ENCODE data around the gene TFDP3. TPM values are rescaled to one million over a fixed set of nuclear protein-coding genes. Genes with fewer than 3 reads are reported as not detected.

Gene TFDP3
- total RNA-seq, 1 experiment from 2014 or later = not detected

GRCh38 chrX:133246921-133247320, 28.8 kb upstream of the TFDP3 start:
- H3K27ac ChIP-seq (ENCODE audit: low read length) = no peak overlapping the region
- no peak for ATAC-seq
- ChIA-PET CTCF (no interaction called here), POLR2A (no interaction called here)
- TF ChIP-seq REST (IDR thresholded peaks at IDR 0.05; ENCODE audit: insufficient read depth in 1 of 2, low read depth in 2 of 2, low read length in 1 of 2) = no peak
- TF ChIP-seq SIN3A (IDR thresholded peaks at IDR 0.05; ENCODE audit: borderline replicate concordance, insufficient read depth, low read depth, low read length) = no peak
- no peak for TF ChIP-seq TCF7L2 (IDR thresholded peaks at IDR 0.05; ENCODE audit: low read depth, low read length)
- no peak for TF ChIP-seq POLR2AphosphoS5 (IDR thresholded peaks at IDR 0.05; ENCODE audit: low read depth, low read length)
- no peak for TF ChIP-seq CTCF (IDR thresholded peaks at IDR 0.05)
- no peak overlapping the region for H3K4me3 ChIP-seq (ENCODE audit: low read depth in 2 of 2, low read length in 2 of 2)
- H3K9me3 ChIP-seq (ENCODE audit: control insufficient read depth, insufficient read depth, low read depth, low read length) = 0 out of 2 replicates have a peak, but pooled peaks cover 4% of the 10 kb centered on the region
- DNase-seq (ENCODE audit: low read depth, low spot score) = no peak
- intact Hi-C loops (cut with micrococcal nuclease; ENCODE audit: unreplicated experiment) = no loop called here
- H3K27me3 ChIP-seq (ENCODE audit: control insufficient read depth, insufficient read depth, low read length) = no peaks in the 10 kb centered on the region
- H3K4me1 ChIP-seq (ENCODE audit: control insufficient read depth, insufficient read depth, low read length) = no peaks in the 10 kb centered on the region
- in situ Hi-C loops (cut with HindIII; ENCODE audit: low pct_unique_long_range_greater_than_20kb, low sequenced_read_pairs) = no loop called here
- BruUV-seq (replicated peaks) = no TSS peak
- no peaks in the 10 kb centered on the region for H3K36me3 ChIP-seq (ENCODE audit: control insufficient read depth, insufficient read depth, low read length)

GRCh38 chrX:133235830-133236229, 17.7 kb upstream of the TFDP3 start:
- DNase-seq (ENCODE audit: low read depth, low spot score) = no peak
- no peak for ATAC-seq
- intact Hi-C loops (cut with micrococcal nuclease; ENCODE audit: unreplicated experiment) (no loop called here), in situ Hi-C loops (cut with HindIII; ENCODE audit: low pct_unique_long_range_greater_than_20kb, low sequenced_read_pairs) (no loop called here)
- Histone ChIP-seq H3K4me3 (ENCODE audit: low read depth in 2 of 2, low read length in 2 of 2) (no peak overlapping the region), H3K9me3 (ENCODE audit: control insufficient read depth, insufficient read depth, low read depth, low read length) (no peaks in the 10 kb centered on the region), H3K27me3 (ENCODE audit: control insufficient read depth, insufficient read depth, low read length) (no peaks in the 10 kb centered on the region), H3K4me1 (ENCODE audit: control insufficient read depth, insufficient read depth, low read length) (no peaks in the 10 kb centered on the region), H3K36me3 (ENCODE audit: control insufficient read depth, insufficient read depth, low read length) (no peaks in the 10 kb centered on the region), H3K27ac (ENCODE audit: low read length) (no peak overlapping the region)
- ChIA-PET POLR2A (interaction anchor here (0.7 kb wide), 1 partner anchor 1016 kb away, joined by 3 read pairs; no protein-coding TSS in a partner anchor), CTCF (no interaction called here)
- TF ChIP-seq SIN3A (IDR thresholded peaks at IDR 0.05; ENCODE audit: borderline replicate concordance, insufficient read depth, low read depth, low read length) = no peak
- no peak for TF ChIP-seq REST (IDR thresholded peaks at IDR 0.05; ENCODE audit: insufficient read depth in 1 of 2, low read depth in 2 of 2, low read length in 1 of 2)
- BruUV-seq (replicated peaks) = no TSS peak

All from Panc1 (cell line).